Activated CD4-positive, alpha-beta T cell treated with anti-CD3 and anti-CD28 coated beads, Interleukin-2, Interleukin-6, amounts not matched to agents 100 ng/mL and 50 ng/mL, durations not matched to agents 16 hours and 8 hours (primary cell): ENCODE data around the gene ASTN2.

ENCODE experiments used
- DNase-seq: peaks from one replicate; pipeline ENCODE4 v3.0.0-alpha.2; 2020

ASTN2 gene

DNA sequence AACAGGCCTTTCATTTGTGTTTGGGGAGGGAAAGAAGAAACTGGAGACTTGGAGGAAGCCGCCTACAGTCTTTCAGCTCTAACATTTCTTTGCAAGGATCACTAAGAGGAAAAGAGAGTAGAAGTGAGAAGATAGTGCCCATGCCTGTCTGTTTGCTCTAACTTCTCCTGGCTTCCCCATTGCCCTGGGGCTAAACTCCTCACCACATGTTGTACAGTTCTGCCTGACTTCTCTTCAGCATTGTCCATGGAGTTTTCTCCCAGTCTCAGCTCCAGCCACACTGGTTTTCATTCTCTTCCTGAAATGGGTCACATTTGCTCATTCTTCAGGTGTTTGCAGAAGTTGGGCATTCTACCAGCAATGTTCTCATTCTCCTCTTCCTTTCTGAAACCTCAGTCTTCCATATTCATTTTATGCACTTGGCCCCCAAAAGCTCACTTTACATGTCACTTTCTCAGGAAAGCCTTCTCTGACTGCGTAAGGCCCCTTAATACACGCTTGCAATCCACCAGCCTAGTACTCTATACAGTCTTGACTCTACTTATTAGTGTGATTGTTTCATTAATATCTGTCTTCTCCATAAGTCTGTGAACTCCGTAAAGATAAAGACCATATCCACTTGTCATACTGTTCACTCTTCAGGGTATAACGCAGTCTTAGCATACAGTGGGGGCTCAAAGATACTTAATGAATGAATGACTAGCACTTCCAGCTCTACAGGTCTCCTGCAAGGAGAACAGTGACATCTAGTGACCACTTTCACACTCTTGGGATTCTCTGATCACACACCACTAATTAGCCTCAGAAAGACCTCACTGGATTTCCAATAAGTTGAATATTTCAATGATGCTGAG lies 768.0 kb downstream of the ASTN2 start:
- DNase-seq = peak; percentile 21

DNA sequence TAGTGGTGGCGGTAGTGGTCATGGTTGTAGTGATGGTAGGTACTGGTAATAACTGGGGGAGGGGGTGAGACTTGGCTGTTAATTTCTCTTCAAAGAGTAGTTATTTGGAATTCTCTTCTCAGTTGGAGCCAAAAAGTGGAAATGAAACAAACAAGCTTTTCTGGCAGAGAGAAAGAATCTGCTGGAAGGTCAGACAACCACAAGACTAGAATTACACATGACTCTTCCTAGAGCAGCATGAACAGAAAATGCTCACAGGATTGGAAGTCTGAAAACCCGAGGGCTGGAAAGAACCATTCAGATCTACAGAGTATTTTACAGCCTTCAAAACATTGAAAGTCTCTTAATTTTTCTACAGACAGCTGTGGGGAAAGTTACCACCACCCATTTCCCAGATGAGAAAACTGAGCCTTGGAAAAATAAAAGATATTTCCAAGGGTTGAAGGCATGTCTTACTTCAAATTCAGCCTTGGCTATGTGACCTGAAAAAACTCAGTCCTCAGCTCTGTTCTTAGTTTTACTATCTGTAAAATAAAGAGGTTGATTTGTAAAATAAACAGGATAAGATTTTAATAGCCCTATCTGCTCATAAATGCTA lies 770.7 kb downstream of the ASTN2 start:
- no peak for DNase-seq

DNA sequence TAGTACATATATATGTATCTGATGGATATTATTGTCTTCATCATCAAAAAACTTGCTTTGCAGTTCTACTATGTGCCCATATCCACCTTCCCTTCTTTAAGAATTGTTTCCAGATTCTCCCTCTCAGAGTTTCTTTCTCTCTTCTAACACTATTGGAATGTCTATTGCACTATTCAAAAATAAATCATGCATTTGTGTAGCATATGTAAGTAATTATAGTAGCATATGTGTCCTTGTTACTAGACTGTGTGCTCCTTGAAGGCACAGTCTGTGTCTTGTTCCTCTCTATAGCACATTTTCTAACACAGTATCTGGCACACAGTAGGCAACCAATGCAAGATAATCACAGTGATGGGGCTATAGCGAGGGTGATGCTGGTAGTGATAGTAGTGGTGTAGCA lies 771.2 kb downstream of the ASTN2 start:
- DNase-seq = no peak

DNA sequence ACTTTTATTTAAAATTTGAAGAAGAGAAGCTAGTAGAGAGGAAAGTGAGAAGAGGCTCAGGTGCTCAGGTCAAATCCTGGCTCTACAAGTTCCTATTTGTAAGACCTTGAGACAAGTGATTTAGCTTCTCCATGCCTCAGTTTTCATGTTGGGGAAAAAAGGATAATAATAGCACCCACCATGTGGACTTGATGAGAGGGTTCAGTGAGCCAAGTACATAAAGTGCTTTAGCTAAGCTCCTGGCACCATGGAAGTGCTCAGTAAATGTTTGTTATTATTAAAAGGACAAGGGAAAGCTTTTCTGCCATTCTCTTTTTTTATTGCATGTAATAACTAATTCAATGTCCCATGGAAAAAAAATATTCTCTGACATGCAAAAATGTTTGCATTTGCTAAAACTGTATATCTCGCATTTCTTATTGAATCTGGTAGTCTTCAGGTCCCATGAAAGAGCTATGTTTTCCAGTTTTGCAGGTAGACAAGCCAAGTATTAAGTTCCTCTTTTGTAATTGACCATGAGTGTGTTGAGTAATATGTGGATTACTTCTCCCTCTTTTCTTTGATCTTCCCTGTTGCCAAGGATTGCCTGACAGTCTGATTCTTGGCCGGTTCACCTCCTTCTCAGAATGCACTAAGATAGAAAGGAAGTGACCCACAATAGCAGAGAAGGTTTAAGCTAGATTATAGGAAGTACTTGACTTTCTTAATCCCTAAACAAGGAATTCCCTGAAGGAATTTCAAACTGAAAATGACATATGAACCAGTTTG lies 773.4 kb downstream of the ASTN2 start:
- no peak for DNase-seq

DNA sequence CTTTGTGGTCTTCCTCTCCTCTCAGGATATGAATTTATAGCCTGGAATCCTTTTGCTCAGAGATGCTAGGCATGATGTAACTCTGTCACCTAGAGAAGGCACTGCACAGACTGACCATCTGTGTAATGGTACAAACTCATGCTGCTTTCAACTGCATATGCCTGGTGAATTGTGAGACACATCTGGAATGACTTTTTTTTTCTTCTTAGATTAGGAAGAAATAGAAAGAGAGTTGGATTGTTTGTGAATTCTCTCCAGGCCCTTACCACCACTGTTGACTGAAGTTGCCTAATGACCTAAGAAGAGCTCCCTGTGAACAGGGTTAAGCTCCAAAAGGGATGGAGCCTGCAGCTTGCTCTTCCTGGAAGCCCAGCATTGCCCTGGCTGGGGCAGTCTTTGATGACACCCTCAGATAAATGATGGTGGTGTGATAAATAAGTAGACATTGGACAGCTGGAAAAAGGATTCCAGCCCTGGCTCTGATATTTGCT lies 775.6 kb downstream of the ASTN2 start:
- DNase-seq = no peak

DNA sequence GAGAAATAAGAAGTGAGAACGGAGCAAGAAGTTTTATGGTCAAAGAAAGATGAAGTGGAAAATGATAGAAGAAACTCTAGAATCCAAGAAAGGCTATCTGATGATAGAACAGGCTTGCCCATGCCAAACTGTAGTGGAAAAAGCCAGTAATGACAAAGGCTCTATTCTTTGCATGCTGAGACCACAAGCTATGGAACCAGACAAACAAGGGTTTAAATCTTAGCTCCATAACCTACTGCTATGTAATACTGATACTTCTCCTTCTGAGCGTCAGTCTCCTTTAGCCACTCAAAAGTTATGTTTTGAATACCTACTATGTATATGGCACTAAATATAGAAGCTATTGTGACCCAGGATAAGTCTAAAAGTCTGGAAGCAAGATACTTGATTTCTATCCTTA lies 778.9 kb downstream of the ASTN2 start:
- no peak for DNase-seq

DNA sequence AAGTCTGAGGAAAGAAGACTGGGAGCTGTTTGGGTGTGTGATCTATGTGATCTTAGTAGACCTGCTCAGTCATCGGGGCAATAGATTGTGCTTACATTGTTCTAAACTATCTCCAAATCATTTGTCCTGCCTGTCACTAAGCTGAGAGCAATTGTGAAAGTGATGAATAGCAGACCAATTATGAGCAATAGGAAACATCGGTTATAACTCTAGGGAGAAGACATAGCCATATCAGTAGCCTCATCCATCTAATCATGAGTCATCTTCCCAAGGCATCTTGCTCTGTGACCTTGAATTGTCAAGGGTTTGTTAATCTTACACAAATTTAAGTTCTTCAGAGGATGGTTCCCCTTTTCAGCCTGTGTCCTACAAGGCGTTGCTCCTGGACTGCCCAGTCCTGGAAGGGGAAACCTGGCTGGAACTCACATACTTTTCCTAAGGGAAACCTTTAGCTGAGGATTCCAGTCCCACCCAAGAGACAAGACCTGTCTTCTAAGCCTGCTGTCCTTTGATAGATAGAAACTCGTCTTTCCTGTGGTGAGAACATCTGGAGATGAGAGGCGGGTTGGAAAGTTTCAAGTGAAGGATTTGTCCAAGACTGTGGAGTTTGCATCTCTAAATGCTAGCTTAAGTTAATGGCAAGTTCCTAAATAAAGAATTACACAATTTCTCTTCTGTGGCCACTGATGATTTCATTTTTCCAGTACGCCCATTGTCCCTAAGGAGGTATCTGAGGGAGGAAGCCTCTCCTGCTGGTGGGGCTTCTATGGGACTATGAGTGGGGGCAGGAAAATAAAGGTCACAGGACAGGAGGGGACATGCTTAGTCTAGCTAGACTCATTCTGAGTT lies 781.6 kb downstream of the ASTN2 start:
- peak; percentile 3 for DNase-seq

DNA sequence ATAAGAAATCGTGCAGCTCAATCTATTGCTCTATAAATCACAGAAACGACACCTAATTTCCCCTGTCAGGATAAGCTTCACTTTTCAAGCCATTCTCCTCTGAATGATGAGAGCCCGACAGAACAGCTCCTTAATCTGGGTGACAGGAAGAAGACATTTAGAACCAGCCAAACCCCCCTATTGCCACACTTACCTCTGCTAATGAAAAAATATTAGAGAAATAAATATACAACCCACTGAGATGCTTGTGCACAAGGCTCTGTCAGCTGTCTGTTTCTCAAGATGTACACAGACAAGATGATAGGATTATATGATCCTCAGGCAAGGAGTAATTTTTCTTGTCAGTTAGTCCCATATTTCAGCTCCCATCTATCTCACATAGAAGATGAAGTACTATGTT lies 785.2 kb downstream of the ASTN2 start:
- DNase-seq = no peak

DNA sequence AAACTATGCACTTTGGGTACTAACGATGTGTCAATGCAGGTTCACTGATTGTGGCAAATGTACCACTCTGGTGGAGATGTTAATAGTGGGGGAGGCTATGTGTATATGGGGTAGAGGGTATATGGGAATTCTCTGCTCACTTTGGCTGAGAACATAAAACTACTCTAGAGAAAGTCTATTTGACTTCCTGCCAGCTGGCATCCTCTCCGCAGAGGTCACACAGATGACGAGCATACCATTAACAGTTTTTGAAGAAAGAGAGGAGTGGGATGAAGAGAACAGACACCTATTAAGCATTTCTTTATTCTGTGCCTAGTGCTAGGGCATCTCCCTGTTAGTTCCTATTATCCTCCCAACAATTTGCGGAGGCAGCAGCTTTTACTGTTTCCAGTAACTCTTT lies 786.1 kb downstream of the ASTN2 start:
- DNase-seq = no peak

DNA sequence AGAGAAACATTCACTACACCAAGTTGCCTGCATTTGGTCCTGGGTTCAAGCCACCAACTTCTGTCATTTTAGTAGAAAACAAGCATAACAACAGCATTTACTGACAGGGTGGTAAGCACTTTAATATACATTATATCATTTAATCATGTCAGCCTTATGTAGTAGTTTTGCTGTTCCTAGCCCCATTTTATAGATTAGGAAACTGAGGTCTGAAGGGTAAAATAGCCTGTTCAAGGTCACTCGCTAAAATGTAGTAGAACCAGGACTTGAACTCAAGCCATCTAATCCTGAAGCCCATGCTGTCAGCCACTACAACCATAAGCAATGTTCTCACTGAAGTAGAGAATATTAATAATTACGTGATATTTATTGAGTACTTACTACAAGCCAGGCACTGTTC lies 787.4 kb downstream of the ASTN2 start:
- no peak for DNase-seq

DNA sequence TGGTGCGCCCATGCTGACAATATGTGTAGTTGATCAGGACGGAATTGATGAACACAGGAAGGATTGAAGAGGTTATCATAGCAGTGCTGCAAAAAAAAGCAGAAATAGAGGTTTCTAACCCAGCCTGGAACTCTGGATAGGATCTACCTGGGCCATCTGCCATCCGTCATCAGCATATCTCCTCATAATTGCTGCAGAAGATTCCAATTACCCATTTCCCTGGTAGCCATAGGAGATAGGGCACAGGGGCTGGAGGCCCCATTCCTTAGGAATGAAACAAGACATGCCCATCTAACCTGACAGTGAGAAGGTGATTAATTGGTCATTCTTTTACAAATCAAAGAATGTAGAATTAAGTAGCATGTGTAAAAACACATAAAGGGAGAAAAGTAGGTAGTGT lies 788.1 kb downstream of the ASTN2 start:
- no peak for DNase-seq

DNA sequence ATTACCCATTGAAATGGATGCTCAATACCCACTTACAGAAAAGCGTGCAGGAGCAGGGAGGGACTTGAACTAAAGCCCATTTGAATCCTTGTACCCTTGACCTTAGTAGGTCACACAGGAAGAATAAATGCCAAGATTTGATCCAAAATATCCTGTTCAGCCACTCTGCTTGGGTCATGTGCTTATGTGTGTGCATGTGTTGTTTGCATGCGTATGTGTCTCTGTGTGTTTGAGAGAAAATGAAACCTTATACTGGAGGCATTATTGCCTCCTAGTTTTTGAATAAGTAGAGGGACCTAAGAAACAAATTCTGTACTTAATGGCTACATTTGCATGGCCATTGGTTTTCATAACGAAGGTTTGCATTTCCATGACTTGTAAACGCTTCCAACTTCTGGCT lies 791.1 kb downstream of the ASTN2 start:
- DNase-seq = no peak

DNA sequence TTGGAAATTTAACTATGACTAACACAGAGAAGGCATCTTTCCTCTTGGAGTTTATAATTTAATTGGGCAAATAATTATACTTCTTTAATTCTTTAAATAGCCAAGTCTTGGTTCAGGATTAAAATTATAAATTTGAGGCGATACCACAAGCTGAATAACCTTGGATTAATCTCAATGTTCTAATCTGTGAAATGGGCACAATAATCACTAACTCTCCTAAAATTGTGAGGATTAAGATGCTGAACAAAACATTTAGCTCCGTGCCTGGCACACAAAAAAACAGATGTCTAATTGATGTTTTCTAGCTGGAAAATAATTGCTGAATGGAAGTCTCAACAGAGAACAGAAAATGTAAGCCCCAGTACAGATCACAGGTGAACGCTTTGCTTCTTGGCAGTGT lies 797.5 kb downstream of the ASTN2 start:
- no peak for DNase-seq

DNA sequence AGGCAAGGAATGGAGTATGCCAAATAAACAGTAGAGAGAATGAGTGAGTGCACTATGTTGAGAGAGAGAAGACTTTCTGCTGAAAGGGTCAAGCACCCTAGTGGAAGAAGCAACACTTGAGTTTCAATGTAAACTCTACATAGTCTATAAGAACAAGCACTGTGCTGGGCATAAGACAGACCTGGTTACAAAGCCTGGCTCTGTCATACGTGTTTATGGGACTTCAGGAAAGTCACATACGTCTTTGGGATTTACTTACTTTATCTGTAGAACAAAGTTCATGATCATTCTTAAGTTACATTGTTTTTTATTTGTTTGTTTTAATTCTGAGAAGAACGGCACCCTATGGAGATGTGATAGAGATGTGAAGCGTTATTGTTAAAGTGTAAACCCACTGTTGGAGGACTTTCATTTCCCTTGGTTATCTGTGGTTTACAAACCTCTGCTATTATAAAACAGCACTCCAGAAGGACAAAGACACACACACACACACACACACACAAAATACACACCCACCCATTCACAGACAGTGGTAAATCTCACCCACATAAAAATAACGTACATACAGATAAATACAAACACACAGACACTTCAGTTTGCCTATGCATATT lies 798.4 kb downstream of the ASTN2 start:
- DNase-seq = no peak

DNA sequence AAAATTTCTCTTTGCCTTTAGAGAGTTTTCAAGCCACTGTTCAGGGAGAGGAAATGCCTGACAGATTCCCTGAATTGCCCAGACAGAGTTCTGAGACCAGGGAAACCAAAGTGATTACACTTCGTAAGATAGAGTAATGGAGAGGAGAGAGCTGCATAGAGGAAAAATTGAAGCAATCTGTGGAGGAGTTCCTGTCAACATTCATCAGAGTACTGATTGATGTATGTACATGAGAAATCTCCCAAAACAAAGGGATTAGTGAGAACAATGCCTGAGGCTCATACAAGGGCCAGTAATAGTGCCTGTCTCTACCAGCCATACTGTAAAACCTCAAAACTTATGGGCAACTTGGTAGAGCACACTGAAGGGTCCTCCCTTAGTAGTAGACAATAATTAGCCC lies 806.8 kb downstream of the ASTN2 start:
- DNase-seq = no peak

DNA sequence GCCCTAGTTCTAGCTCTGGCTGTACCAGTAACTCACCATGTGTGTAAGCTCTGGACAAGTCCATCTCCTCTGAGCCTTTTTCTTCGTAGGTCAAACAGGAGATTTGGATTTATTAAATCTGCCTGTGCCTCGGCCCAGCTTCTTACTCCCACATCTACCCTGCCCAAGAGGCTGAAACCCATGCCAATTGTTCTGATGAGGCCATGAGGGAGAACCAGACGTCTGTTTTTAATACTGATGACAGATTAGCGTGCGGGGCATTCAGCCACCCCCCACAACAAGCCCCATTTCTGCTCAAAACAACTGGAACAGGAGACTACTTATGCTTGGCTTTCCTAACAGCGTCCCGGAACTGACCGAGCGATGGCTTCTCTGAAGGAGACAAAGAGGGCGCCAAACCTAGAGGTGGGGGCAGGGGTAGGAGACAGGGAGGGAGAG lies 808.9 kb downstream of the ASTN2 start:
- no peak for DNase-seq

DNA sequence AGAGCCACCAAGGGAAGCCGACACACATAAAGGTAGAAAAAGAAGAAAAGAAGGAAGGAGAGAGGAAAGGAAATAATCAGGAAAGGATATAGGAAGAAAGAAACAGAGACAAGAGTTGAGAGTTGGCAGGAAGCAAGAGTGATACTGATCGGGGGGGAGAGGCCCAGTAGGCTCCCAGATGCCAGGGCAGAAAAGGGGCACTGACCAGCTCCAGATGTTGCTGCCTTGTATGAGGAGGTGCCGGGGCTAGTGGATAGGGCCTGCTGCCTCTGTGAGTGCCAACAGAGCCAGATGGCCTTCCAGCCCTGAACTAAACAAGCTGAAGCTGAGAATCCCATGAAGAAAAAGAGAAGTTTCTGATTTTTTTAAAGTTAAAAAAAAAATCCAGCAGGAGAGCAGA lies 809.8 kb downstream of the ASTN2 start:
- no peak for DNase-seq

DNA sequence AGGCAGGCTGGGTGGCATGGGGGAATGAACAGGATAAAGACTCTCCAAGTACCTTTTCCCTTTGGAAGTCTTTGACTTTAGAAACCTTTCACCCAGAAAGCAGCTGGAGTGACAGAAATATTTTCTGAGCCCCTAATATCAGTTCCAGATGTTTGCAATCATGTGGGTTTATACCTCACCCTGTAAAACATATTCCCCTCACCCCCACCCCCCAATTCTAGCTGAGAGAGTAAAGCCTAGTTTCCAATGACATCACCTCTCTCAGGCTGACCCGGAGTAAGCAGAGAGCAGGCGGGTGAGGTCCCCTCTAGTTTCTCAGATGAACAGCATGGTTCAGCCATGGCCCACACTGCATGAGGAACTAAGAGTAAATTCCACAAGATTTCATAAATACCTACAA lies 810.6 kb downstream of the ASTN2 start:
- no peak for DNase-seq

DNA sequence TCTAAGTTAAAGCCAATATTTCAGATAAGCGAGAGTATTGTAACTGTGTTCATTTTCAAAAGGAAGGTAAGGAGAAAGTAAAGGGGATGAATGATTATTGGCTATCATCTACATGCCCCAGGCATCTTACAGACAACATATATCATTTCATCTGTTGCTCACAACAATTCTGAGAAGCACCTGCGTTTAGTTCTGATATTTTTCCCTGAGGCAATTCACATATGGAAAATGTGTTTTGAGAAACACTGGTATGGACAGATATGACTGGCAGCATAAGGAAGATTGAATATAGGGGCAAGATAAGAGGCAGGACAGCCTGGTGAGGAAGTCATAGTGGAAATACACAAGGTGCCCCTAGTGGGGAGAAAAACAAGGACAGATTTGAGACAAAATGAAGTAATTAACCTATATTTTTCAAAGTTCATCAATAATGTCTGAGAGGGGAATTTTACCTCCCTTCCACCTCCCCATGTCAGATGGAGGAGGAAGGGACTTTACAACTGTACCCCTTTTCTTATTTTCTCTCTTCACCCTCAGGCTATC lies 815.4 kb downstream of the ASTN2 start:
- no peak for DNase-seq

DNA sequence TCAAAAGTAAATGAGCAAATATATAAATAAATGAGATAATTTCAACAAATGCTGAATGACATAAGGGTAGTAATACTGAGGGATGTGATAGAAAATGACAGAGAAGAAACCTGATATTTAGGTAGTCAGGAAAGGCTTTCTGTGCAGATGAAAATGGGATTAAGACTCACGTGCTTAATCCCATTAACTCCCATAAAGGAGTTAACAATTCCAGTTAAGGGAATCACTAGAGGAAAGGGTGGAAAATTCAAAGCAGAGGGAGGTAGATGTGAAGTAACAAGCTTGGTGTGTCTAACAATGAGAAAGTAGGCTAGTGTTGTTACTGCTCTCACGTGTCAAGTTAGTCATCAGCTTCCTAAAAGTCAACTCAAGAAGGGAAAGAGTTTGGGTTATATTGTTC lies 818.2 kb downstream of the ASTN2 start:
- DNase-seq = no peak

DNA sequence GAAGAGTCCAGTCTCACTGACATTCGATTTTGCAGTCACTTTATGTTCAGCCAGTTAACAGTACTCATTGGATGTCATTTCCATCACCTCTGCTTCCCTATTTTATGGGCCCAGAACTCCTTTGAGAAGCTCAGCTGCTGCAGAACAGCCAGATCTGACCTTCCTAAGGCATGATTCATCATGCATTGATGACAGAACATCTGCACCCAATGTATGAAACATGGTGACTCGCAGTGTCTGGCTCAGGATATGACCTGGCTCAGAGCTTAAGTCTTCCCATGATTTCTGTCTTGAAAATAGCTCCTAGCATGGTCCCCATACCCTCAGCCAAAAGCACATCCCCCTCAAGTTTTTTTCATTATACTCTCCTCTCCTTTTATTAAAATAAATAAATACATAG lies 820.3 kb downstream of the ASTN2 start:
- DNase-seq = no peak

DNA sequence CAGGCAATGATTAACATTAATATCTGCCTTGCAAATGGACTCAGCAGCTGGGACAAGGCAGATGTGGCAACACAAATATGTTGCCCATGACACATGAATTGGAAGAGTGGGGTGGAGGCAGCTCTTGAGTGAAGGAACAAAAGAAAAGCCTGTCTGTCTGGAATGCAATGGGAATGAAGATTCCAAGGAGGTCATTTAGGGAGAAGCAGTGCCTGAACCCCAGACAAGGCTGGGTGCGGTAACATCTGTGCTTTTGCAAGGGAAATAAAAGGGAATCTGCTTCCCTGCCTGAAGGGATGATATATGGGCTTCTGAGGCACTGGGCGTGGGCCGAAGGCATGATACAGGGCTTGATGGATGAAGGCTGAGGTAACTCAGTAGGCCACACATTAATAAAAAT lies 821.9 kb downstream of the ASTN2 start:
- no peak for DNase-seq
